GM13976 (cell line): ENCODE results near the gene CYCS.
"Not testable (repeated sequence)": the region's sequence is repeated elsewhere in the genome, so short reads cannot be mapped to it uniquely, and the experiment has no call there.

ENCODE experiments used
- DNase-seq: peaks from one replicate; pipeline ENCODE4 v3.0.0; 2012; ENCODE audit warnings: low spot score
- CTCF ChIP-seq: IDR thresholded peaks from 2 replicates; pipeline ENCODE4 v1.5.1; 2012; ENCODE audit warnings: borderline replicate concordance, mild to moderate bottlenecking; ENCODE audit not compliant: insufficient read depth; ENCODE audit errors: extremely low read depth, missing control alignments, control extremely low read depth
- in situ Hi-C: fragments of 300-500 bp; cut with MboI; formaldehyde crosslinking; loops from one replicate; pipeline ENCODE4 v1.12.0; 2022; ENCODE audit warnings: low sequenced_read_pairs, mixed read lengths, inconsistent platforms; ENCODE audit not compliant: unreplicated experiment

The CYCS gene

GRCh38 chr7:25118048-25118753, 6.9 kb downstream of the CYCS start:
- no peak for DNase-seq
- in situ Hi-C loops = no loop called here
- no peak for TF ChIP-seq CTCF

- peak; percentile 71 for DNase-seq
- TF ChIP-seq CTCF = no peak
- in situ Hi-C loops = no loop called here
Measured at GRCh38 chr7:25117226-25118047, 7.6 kb downstream of the CYCS start.

GRCh38 chr7:25116621-25117020, 8.4 kb downstream of the CYCS start:
- no peak for TF ChIP-seq CTCF
- DNase-seq = no peak
- in situ Hi-C loops = no loop called here

GRCh38 chr7:25110514-25110913, 14.5 kb downstream of the CYCS start:
- DNase-seq, in situ Hi-C loops: not testable (repeated sequence)

- in situ Hi-C loops = no loop called here
- no peak for TF ChIP-seq CTCF
- DNase-seq = no peak
Measured at GRCh38 chr7:25109276-25109675, 15.8 kb downstream of the CYCS start.

GRCh38 chr7:25105911-25106310, 19.1 kb downstream of the CYCS start:
- no peak for DNase-seq
- in situ Hi-C loops = no loop called here
- no peak for TF ChIP-seq CTCF

GRCh38 chr7:25103773-25104172, 21.3 kb downstream of the CYCS start:
- in situ Hi-C loops = no loop called here
- no peak for TF ChIP-seq CTCF
- DNase-seq = no peak
